Parathyroid adenoma (tissue), 2 donors: Measurements from ENCODE around the gene MDFIC.

Source experiments
- H2AFZ ChIP-seq: fragments of 300-600 bp; sonication (generic); one replicate; pipeline ENCODE4 v1.7.0; 2017; ENCODE audit warnings: antibody characterized with exemption, mild to moderate bottlenecking
- H3K27ac ChIP-seq: fragments of 300-600 bp; sonication (generic); one replicate; pipeline ENCODE4 v1.7.0; 2017
- H3K27me3 ChIP-seq: fragments of 300-600 bp; sonication (generic); one replicate; pipeline ENCODE4 v1.7.0; 2017; ENCODE audit warnings: low read length; ENCODE audit not compliant: control insufficient read depth, insufficient read depth
- H3K36me3 ChIP-seq: fragments of 300-600 bp; sonication (generic); one replicate; pipeline ENCODE4 v1.7.0; 2017; ENCODE audit warnings: low read length; ENCODE audit not compliant: control insufficient read depth, insufficient read depth
- H3K4me1 ChIP-seq: fragments of 300-600 bp; sonication (generic); one replicate; pipeline ENCODE4 v1.7.0; 2017; ENCODE audit warnings: control low read depth
- H3K4me2 ChIP-seq: fragments of 300-600 bp; sonication (generic); one replicate; pipeline ENCODE4 v1.7.0; 2017; ENCODE audit warnings: low read length
- H3K4me3 ChIP-seq: fragments of 300-600 bp; sonication (generic); one replicate; pipeline ENCODE4 v1.7.0; 2017; ENCODE audit warnings: low read depth, low read length
- H3K79me2 ChIP-seq: fragments of 300-600 bp; sonication (generic); one replicate; pipeline ENCODE4 v1.7.0; 2017; ENCODE audit warnings: control low read depth
- H3K9ac ChIP-seq: fragments of 300-600 bp; sonication (generic); one replicate; pipeline ENCODE4 v1.7.0; 2017; ENCODE audit warnings: mild to moderate bottlenecking
- H3K9me3 ChIP-seq: fragments of 300-600 bp; sonication (generic); one replicate; pipeline ENCODE4 v1.7.0; 2017; ENCODE audit warnings: low read length; ENCODE audit not compliant: control insufficient read depth
- TF ChIP-seq, protein P1 (sequence below): fragments of 300-600 bp; sonication (generic); IDR thresholded peaks from one replicate; pipeline ENCODE4 v1.7.0; 2017; ENCODE audit warnings: antibody characterized with exemption, mild to moderate bottlenecking
- donor health status: primary hyperparathyroidism.

The MDFIC gene

DNA sequence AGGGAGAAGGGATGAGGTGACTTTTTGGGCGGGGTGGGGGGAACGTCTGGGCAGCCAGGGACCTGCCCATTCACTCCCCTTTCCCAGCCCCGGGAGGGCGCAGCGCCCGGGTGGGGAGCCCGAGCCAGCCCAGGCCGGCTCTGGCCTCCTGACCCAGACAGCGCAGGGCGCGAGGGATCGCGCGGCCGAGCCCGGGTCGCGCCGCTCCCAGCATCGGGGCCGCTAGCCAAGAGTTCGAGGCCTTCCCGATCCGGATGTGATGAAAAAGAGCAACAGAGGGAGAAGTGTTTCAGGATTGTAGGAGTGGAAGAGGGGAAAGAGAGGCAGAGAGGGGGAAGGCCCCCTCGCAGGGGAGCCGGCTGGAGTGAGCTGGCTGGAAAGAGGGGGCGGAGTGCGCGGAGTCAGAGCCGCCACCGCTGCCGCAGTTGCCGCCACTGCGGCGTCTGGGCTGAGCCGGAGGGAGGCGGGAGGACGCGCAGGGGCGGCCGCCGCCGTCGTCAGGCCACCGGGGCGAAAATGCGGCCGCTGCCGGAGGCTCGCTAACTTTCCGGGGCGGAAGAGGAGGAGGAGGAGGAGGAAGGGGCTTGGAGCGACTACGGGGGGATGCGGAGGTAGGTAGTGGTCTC, at the start of gene MDFIC:
TSS of gene MDFIC (plus strand) at position 69 of the 626 bp plus-strand sequence. CDS start 940 bp downstream, outside the sequence.
- H3K36me3 ChIP-seq: no peaks in the 10 kb centered on the region
- H3K9me3 ChIP-seq: no peaks in the 10 kb centered on the region
- TF ChIP-seq, protein P1, sequence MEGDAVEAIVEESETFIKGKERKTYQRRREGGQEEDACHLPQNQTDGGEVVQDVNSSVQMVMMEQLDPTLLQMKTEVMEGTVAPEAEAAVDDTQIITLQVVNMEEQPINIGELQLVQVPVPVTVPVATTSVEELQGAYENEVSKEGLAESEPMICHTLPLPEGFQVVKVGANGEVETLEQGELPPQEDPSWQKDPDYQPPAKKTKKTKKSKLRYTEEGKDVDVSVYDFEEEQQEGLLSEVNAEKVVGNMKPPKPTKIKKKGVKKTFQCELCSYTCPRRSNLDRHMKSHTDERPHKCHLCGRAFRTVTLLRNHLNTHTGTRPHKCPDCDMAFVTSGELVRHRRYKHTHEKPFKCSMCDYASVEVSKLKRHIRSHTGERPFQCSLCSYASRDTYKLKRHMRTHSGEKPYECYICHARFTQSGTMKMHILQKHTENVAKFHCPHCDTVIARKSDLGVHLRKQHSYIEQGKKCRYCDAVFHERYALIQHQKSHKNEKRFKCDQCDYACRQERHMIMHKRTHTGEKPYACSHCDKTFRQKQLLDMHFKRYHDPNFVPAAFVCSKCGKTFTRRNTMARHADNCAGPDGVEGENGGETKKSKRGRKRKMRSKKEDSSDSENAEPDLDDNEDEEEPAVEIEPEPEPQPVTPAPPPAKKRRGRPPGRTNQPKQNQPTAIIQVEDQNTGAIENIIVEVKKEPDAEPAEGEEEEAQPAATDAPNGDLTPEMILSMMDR: no peak
- H2AFZ ChIP-seq: peak within 1 kb of the TSS; percentile 97
- H3K4me1 ChIP-seq: peaks cover 6% of the 10 kb centered on the region
- peak within 1 kb of the TSS; percentile 76 for H3K4me3 ChIP-seq
- peak within 1 kb of the TSS; percentile 23 for H3K9ac ChIP-seq
- no peaks in the 10 kb centered on the region for H3K27me3 ChIP-seq
- peak within 1 kb of the TSS; percentile 26 for H3K27ac ChIP-seq
- H3K4me2 ChIP-seq: peak within 1 kb of the TSS; percentile 81
- H3K79me2 ChIP-seq: no peaks in the 10 kb centered on the region

- Histone ChIP-seq H3K9me3 (no peaks in the 10 kb centered on the region), H3K4me3 (no peak overlapping the region), H3K79me2 (no peaks in the 10 kb centered on the region), H3K4me1 (no peaks in the 10 kb centered on the region), H3K27ac (no peak overlapping the region), H3K27me3 (no peaks in the 10 kb centered on the region), H3K9ac (no peak overlapping the region), H3K36me3 (no peaks in the 10 kb centered on the region), H2AFZ (no peak overlapping the region), H3K4me2 (no peak overlapping the region)
- TF ChIP-seq, protein P1: no peak
These were observed 47.7 kb upstream of the MDFIC start for GRCh38 chr7:114874170-114874569.

- no peaks in the 10 kb centered on the region for H3K9me3 ChIP-seq
- no peaks in the 10 kb centered on the region for H3K79me2 ChIP-seq
- no peaks in the 10 kb centered on the region for H3K36me3 ChIP-seq
- H3K27ac ChIP-seq: no peak overlapping the region
- TF ChIP-seq, protein P1: no peak
- no peaks in the 10 kb centered on the region for H3K27me3 ChIP-seq
- H3K4me1 ChIP-seq: no peaks in the 10 kb centered on the region
- H3K4me2 ChIP-seq: no peak overlapping the region
- no peak overlapping the region for H2AFZ ChIP-seq
- H3K9ac ChIP-seq: no peak overlapping the region
- no peak overlapping the region for H3K4me3 ChIP-seq
These were observed 46.7 kb upstream of the MDFIC start for GRCh38 chr7:114875186-114875585.

GRCh38 chr7:114879554-114879953, 42.3 kb upstream of the MDFIC start:
- H3K36me3 ChIP-seq: no peaks in the 10 kb centered on the region

More at GRCh38 chr7:114879554-114879953, 42.3 kb upstream of the MDFIC start:
- Histone ChIP-seq H3K27ac (no peak overlapping the region), H3K4me2 (no peak overlapping the region), H3K79me2 (no peaks in the 10 kb centered on the region), H3K9me3 (no peaks in the 10 kb centered on the region), H3K4me1 (no peaks in the 10 kb centered on the region), H3K4me3 (no peak overlapping the region), H3K9ac (no peak overlapping the region), H3K27me3 (no peaks in the 10 kb centered on the region), H2AFZ (no peak overlapping the region)
- TF ChIP-seq, protein P1: no peak
